ENCODE data around the gene ZYX. TPM values are rescaled to one million over a fixed set of nuclear protein-coding genes. Genes with fewer than 3 reads are reported as not detected.
"Not testable (repeated sequence)": the region's sequence is repeated elsewhere in the genome, so short reads cannot be mapped to it uniquely, and the experiment has no call there.

Gene ZYX
- total and polyA plus RNA-seq, 5 donors from 2014 or later = 81.1 to 174 (median 92.8) TPM

DNA sequence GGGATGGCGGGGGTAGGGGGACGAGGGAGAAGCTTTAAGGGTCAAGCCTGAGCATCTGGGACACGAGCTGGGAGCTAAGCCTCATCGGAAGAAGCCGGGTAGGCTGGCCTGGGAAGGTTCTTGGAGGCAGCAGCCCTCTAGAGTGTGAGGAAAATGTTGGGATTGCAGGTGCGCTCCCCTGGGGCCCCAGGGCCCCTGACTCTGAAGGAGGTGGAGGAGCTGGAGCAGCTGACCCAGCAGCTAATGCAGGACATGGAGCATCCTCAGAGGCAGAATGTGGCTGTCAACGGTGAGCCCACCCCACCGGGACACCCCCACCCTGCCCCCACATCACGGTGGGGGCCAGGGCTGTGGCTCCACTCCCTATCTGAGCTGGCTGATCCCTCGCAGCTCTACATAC, 6.9 kb downstream of the ZYX start:
- Mint-ChIP-seq H3K27ac (peak overlapping the region in 1 of 3 donors; percentile 64), H3K36me3 (peaks cover 23% of the 10 kb centered on the region), H3K4me1 (peaks cover 0 to 28% (median 4%) of the 10 kb centered on the region in 4 donors), H3K4me3 (no peak overlapping the region), H3K27me3 (no peaks in the 10 kb centered on the region), H3K9me3 (no peaks in the 10 kb centered on the region)
- DNase-seq (no peak), ATAC-seq (ENCODE audit: low read depth in 2 of 2) (no peak)
- Histone ChIP-seq H3K9me3 (ENCODE audit: control insufficient read depth in 2 of 2, low read length in 2 of 2) (no peaks in the 10 kb centered on the region), H3K4me1 (ENCODE audit: control insufficient read depth, insufficient read depth, low read length, poor library complexity, severe bottlenecking) (peaks cover 39% of the 10 kb centered on the region), H3K36me3 (ENCODE audit: control insufficient read depth, insufficient read depth, low read length) (peaks cover 50% of the 10 kb centered on the region), H3K27ac (ENCODE audit: insufficient read depth, low read length, poor library complexity, severe bottlenecking) (no peak overlapping the region), H3K27me3 (ENCODE audit: control insufficient read depth, insufficient read depth, low read length) (no peaks in the 10 kb centered on the region), H3K4me3 (ENCODE audit: low read depth, low read length) (no peak overlapping the region)

DNA sequence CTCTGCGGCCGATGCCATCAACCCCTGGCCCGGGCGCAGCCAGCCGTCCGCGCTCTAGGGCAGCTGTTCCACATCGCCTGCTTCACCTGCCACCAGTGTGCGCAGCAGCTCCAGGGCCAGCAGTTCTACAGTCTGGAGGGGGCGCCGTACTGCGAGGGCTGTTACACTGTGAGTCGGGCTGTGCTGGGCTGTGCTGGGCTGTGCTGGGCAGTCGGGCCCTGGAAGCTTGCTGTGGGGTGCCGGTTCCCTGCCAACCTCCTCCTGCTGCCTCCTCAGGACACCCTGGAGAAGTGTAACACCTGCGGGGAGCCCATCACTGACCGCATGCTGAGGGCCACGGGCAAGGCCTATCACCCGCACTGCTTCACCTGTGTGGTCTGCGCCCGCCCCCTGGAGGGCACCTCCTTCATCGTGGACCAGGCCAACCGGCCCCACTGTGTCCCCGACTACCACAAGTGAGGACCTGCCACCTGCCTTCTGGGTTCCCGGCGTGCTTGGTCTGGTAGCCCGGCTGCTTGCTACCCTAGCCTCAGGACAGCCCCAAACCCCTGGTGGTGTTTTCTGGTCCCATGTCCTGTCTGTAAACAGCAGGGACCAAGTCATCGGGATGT, 7.5 kb downstream of the ZYX start:
- Histone ChIP-seq H3K4me3 (ENCODE audit: low read depth, low read length) (no peak overlapping the region), H3K4me1 (ENCODE audit: control insufficient read depth, insufficient read depth, low read length, poor library complexity, severe bottlenecking) (peaks cover 33% of the 10 kb centered on the region), H3K9me3 (ENCODE audit: control insufficient read depth in 2 of 2, low read length in 2 of 2) (no peaks in the 10 kb centered on the region), H3K27me3 (ENCODE audit: control insufficient read depth, insufficient read depth, low read length) (no peaks in the 10 kb centered on the region), H3K27ac (ENCODE audit: insufficient read depth, low read length, poor library complexity, severe bottlenecking) (no peak overlapping the region), H3K36me3 (ENCODE audit: control insufficient read depth, insufficient read depth, low read length) (peaks cover 52% of the 10 kb centered on the region)
- no peak for DNase-seq
- no peak for ATAC-seq (ENCODE audit: low read depth in 2 of 2)
- no peaks in the 10 kb centered on the region for H3K9me3 Mint-ChIP-seq
- H3K4me3 Mint-ChIP-seq = no peak overlapping the region
- H3K4me1 Mint-ChIP-seq = peaks cover 0 to 29% (median 4%) of the 10 kb centered on the region in 4 donors
- peak overlapping the region in 1 of 3 donors; percentile 9 for H3K27ac Mint-ChIP-seq
- H3K27me3 Mint-ChIP-seq = no peaks in the 10 kb centered on the region
- H3K36me3 Mint-ChIP-seq = peaks cover 26% of the 10 kb centered on the region

DNA sequence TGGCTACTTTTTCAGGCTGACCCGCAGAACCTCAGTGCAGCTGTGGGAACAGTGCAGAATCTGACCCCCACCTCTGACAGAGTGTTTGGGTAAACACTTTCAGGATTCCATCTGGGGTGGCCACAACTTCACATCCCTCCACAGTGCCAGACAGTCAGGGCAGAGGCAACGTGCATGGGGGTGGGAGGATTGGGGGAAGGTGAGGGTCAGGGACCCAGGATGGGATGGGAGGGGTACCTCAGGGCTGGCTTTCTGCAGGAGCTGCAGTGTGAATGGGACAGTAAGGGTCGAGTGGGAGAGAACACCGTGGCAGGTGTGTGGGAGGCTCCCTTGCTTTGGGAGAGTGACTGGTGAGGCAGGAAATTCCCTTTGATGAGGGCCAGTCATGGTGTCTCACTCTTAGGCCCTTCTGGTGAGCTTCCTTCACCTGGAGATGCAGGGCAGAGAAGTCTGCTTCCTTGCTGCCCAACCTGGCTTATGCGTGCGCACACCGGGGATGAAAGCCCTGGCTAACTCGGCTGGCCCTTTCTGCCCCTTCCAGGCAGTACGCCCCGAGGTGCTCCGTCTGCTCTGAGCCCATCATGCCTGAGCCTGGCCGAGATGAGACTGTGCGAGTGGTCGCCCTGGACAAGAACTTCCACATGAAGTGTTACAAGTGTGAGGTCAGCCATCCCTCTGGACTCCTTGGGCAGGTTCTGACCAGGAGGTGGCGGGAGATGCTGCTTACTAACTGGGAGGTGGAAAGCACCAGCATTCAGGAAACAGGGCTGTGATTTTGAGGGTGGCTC, 8.4 kb downstream of the ZYX start:
- H3K36me3 Mint-ChIP-seq = peaks cover 31% of the 10 kb centered on the region
- Histone ChIP-seq H3K4me1 (ENCODE audit: control insufficient read depth, insufficient read depth, low read length, poor library complexity, severe bottlenecking) (peaks cover 24% of the 10 kb centered on the region), H3K36me3 (ENCODE audit: control insufficient read depth, insufficient read depth, low read length) (peaks cover 52% of the 10 kb centered on the region), H3K27ac (ENCODE audit: insufficient read depth, low read length, poor library complexity, severe bottlenecking) (no peak overlapping the region), H3K27me3 (ENCODE audit: control insufficient read depth, insufficient read depth, low read length) (no peaks in the 10 kb centered on the region), H3K9me3 (ENCODE audit: control insufficient read depth in 2 of 2, low read length in 2 of 2) (no peaks in the 10 kb centered on the region), H3K4me3 (ENCODE audit: low read depth, low read length) (no peak overlapping the region)
- peak overlapping the region in 1 of 4 donors; percentile 20 for H3K4me3 Mint-ChIP-seq
- H3K27me3 Mint-ChIP-seq = no peaks in the 10 kb centered on the region
- DNase-seq (no peak), ATAC-seq (ENCODE audit: low read depth in 2 of 2) (no peak)
- H3K27ac Mint-ChIP-seq = peak overlapping the region in 2 of 3 donors; percentile 5 to 55
- no peaks in the 10 kb centered on the region for H3K9me3 Mint-ChIP-seq
- H3K4me1 Mint-ChIP-seq = peaks cover 0 to 30% (median 4%) of the 10 kb centered on the region in 4 donors

DNA sequence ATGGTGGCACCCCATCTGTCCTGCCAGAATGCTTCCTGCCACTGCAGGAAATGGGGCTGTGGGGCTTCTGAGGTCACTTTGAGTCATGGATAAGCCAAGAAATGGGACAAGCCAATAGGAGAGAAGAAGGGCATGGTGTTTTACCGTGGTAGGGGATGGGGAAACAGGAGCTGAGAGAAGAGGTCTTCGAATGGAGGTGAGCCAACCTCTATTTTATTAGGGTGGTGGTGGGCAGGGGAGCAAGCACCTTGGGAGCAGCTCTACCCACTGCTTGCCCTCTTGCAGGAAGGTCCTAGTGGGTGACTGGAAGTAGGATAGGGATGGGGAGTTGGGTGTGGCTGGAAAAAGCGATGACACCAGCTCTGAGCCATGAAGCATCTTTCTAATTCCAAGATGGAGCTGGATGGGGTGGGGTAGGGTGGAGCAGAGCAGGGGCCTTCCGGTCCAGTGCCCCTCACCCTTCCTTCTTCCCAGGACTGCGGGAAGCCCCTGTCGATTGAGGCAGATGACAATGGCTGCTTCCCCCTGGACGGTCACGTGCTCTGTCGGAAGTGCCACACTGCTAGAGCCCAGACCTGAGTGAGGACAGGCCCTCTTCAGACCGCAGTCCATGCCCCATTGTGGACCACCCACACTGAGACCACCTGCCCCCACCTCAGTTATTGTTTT, 9.1 kb downstream of the ZYX start:
- ATAC-seq (ENCODE audit: low read depth in 2 of 2) (no peak), DNase-seq (no peak)
- no peaks in the 10 kb centered on the region for H3K27me3 Mint-ChIP-seq
- no peaks in the 10 kb centered on the region for H3K9me3 Mint-ChIP-seq
- H3K4me3 ChIP-seq (ENCODE audit: low read depth, low read length) = no peak overlapping the region
- no peak overlapping the region for H3K27ac ChIP-seq (ENCODE audit: insufficient read depth, low read length, poor library complexity, severe bottlenecking)
- H3K36me3 ChIP-seq (ENCODE audit: control insufficient read depth, insufficient read depth, low read length) = peaks cover 54% of the 10 kb centered on the region
- H3K27me3 ChIP-seq (ENCODE audit: control insufficient read depth, insufficient read depth, low read length) = no peaks in the 10 kb centered on the region
- H3K4me1 ChIP-seq (ENCODE audit: control insufficient read depth, insufficient read depth, low read length, poor library complexity, severe bottlenecking) = peaks cover 17% of the 10 kb centered on the region
- no peaks in the 10 kb centered on the region for H3K9me3 ChIP-seq (ENCODE audit: control insufficient read depth in 2 of 2, low read length in 2 of 2)
- H3K4me3 Mint-ChIP-seq = peak overlapping the region in 1 of 4 donors; percentile 20
- H3K27ac Mint-ChIP-seq = peak overlapping the region; percentile 5 to 85 (median 55)
- H3K36me3 Mint-ChIP-seq = peaks cover 34% of the 10 kb centered on the region
- H3K4me1 Mint-ChIP-seq = peaks cover 0 to 30% (median 4%) of the 10 kb centered on the region in 4 donors

DNA sequence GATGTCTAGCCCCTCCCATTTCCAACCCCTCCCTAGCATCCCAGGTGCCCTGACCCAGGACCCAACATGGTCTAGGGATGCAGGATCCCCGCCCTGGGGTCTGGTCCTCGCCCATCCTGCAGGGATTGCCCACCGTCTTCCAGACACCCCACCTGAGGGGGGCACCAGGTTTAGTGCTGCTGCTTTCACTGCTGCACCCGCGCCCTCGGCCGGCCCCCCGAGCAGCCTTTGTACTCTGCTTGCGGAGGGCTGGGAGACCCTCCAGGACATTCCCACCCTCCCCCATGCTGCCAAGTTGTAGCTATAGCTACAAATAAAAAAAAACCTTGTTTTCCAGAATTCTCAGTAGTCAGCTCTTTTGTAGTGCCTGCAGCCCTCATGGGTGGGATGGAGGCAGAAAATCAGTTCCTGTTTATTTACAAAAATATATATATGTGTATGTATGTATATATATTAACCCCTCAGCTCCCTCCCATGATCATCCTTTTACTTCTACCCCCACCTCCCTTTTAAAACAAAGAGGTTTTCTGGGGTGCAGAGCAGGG, 9.7 kb downstream of the ZYX start:
- H3K27me3 ChIP-seq (ENCODE audit: control insufficient read depth, insufficient read depth, low read length) = no peaks in the 10 kb centered on the region
- peaks cover 54% of the 10 kb centered on the region for H3K36me3 ChIP-seq (ENCODE audit: control insufficient read depth, insufficient read depth, low read length)
- no peaks in the 10 kb centered on the region for H3K9me3 ChIP-seq (ENCODE audit: control insufficient read depth in 2 of 2, low read length in 2 of 2)
- Mint-ChIP-seq H3K4me1 (peaks cover 0 to 30% (median 4%) of the 10 kb centered on the region in 4 donors), H3K36me3 (peaks cover 35% of the 10 kb centered on the region), H3K27me3 (no peaks in the 10 kb centered on the region), H3K9me3 (no peaks in the 10 kb centered on the region), H3K4me3 (no peak overlapping the region), H3K27ac (no peak overlapping the region)
- H3K4me1 ChIP-seq (ENCODE audit: control insufficient read depth, insufficient read depth, low read length, poor library complexity, severe bottlenecking) = peaks cover 11% of the 10 kb centered on the region
- H3K27ac ChIP-seq (ENCODE audit: insufficient read depth, low read length, poor library complexity, severe bottlenecking) = no peak overlapping the region
- no peak overlapping the region for H3K4me3 ChIP-seq (ENCODE audit: low read depth, low read length)
- no peak for ATAC-seq (ENCODE audit: low read depth in 2 of 2)
- DNase-seq = no peak

DNA sequence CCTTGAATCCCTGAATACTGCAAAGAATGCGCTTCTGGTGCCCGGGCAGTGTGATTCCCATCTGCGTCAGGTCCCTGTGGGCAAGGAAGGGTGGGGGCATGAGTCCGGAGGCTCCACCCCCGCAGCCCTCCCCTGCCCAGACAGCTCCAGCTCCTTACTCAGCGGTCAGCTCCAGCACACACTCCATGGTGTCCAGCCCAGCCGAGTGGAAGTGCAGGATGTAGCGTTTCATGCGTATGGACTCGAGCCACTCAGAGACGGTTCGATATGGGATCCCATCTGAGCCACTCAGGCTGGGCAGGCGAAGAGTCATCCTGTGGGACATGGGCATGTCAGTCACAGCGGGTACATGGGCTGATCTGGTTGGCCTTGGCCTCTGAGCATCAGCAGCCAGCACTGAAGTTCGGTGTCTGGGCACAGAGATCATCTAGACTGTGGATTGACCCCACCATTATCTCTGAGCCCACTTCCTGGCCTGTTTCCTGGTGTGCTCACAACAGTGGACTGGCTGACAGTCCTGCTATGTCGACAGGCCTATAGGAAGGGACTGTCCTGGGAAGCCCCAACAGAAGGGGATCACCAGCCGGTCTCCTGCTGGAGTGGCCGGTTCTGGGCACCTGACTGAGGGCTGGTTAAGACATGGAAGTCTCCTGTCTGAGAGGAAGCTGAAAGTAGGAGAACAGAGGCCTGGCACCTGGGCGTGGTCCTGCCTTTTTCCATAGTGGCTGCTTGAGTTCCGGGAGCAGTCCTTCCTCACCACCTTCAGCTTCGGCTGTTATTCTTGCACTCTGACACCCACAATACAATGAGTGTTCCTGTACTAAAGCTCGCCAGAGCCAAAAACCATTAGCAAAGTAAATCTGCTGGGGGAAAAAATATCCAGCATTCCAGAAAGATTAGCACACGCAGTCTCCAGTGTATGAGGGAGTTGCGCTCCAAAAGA, 10.6 kb downstream of the ZYX start:
- Histone ChIP-seq H3K4me1 (ENCODE audit: control insufficient read depth, insufficient read depth, low read length, poor library complexity, severe bottlenecking) (peaks cover 2% of the 10 kb centered on the region), H3K9me3 (ENCODE audit: control insufficient read depth in 2 of 2, low read length in 2 of 2) (no peaks in the 10 kb centered on the region), H3K27ac (ENCODE audit: insufficient read depth, low read length, poor library complexity, severe bottlenecking) (no peak overlapping the region), H3K4me3 (ENCODE audit: low read depth, low read length) (no peak overlapping the region), H3K27me3 (ENCODE audit: control insufficient read depth, insufficient read depth, low read length) (no peaks in the 10 kb centered on the region), H3K36me3 (ENCODE audit: control insufficient read depth, insufficient read depth, low read length) (peaks cover 54% of the 10 kb centered on the region)
- ATAC-seq (ENCODE audit: low read depth in 2 of 2) (no peak), DNase-seq (no peak)
- H3K36me3 Mint-ChIP-seq = peaks cover 35% of the 10 kb centered on the region
- H3K9me3 Mint-ChIP-seq = no peaks in the 10 kb centered on the region
- no peak overlapping the region for H3K27ac Mint-ChIP-seq
- H3K4me1 Mint-ChIP-seq = peaks cover 0 to 30% (median 4%) of the 10 kb centered on the region in 4 donors
- H3K4me3 Mint-ChIP-seq = no peak overlapping the region
- no peaks in the 10 kb centered on the region for H3K27me3 Mint-ChIP-seq

DNA sequence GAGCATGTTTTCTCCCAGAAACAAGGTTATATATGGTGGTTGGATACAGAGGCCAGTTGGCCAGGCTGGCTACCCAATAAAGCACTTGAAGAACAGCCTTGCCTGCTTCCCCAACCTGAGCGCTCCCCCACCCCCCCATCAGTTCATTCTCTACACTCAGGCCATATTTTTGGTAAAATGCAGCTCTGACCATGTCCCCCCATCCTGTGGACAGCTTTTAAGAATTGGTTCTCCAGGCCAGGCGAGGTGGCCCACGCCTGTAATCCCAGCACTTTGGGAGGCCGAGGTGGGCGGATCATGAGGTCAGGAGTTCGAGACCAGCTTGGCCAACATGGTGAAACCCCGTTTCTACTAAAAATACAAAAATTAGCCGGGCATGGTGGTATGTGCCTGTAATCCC, 11.3 kb downstream of the ZYX start:
- H3K9me3 ChIP-seq (ENCODE audit: control insufficient read depth in 2 of 2, low read length in 2 of 2); H3K27ac Mint-ChIP-seq; H3K27ac ChIP-seq (ENCODE audit: insufficient read depth, low read length, poor library complexity, severe bottlenecking); H3K27me3 Mint-ChIP-seq; DNase-seq; H3K4me3 ChIP-seq (ENCODE audit: low read depth, low read length); ATAC-seq (ENCODE audit: low read depth in 2 of 2); H3K4me1 ChIP-seq (ENCODE audit: control insufficient read depth, insufficient read depth, low read length, poor library complexity, severe bottlenecking); H3K27me3 ChIP-seq (ENCODE audit: control insufficient read depth, insufficient read depth, low read length); H3K9me3 Mint-ChIP-seq; H3K4me3 Mint-ChIP-seq: not testable (repeated sequence)
- peaks cover 54% of the 10 kb centered on the region for H3K36me3 ChIP-seq (ENCODE audit: control insufficient read depth, insufficient read depth, low read length)
- peaks cover 35% of the 10 kb centered on the region for H3K36me3 Mint-ChIP-seq
- peaks cover 0 to 30% (median 4%) of the 10 kb centered on the region in 4 donors for H3K4me1 Mint-ChIP-seq

Data from CD4-positive, CD25-positive, alpha-beta regulatory T cell (primary cell).